ENCODE data around the gene UBE2V1. TPM values are rescaled to one million over a fixed set of nuclear protein-coding genes. Genes with fewer than 3 reads are reported as not detected.
A peak's percentile ranks its signal among the peaks of the same experiment; 100 is the strongest.
"Not testable (repeated sequence)": the region's sequence is repeated elsewhere in the genome, so short reads cannot be mapped to it uniquely, and the experiment has no call there.

UBE2V1 gene
- total and polyA plus RNA-seq, 2 donors (not counting 1 experiment from before 2014, with no cell fraction given): 69.2 to 158 TPM

GRCh38 chr20:50102551-50102950 lies 10.4 kb downstream of the UBE2V1 start:
- H3K27ac ChIP-seq (ENCODE audit: low read length in 2 of 2); H3K9me3 ChIP-seq (ENCODE audit: control extremely low read depth in 1 of 3, control insufficient read depth in 2 of 3, insufficient read depth in 1 of 3, low read length in 2 of 3); DNase-seq; H3K4me2 ChIP-seq (replicated peaks; ENCODE audit: low read depth, low read length, poor library complexity, severe bottlenecking); H2AFZ ChIP-seq (ENCODE audit: insufficient read depth, low read depth, low read length, poor library complexity, severe bottlenecking); intact Hi-C loops (cut with micrococcal nuclease); H3K4me3 ChIP-seq (ENCODE audit: control extremely low read depth in 1 of 5, extremely low read depth in 1 of 5, insufficient read depth in 1 of 5, low read depth in 2 of 5, low read length in 4 of 5); H3K27me3 Mint-ChIP-seq; POLR2A ChIA-PET; H3K27me3 ChIP-seq (replicated peaks in 1 of 4; ENCODE audit: control extremely low read depth in 1 of 4, control insufficient read depth in 3 of 4, insufficient read depth in 4 of 4, low read length in 3 of 4); ATAC-seq (ENCODE audit: low read depth); H3K9me3 Mint-ChIP-seq (ENCODE audit: insufficient read depth); H3K27ac Mint-ChIP-seq; H3K9ac ChIP-seq (ENCODE audit: low read length): not testable (repeated sequence)
- H3K4me1 ChIP-seq (ENCODE audit: control insufficient read depth in 2 of 2, insufficient read depth in 2 of 2, low read length in 2 of 2): peaks cover 10 to 20% of the 10 kb centered on the region in 2 donors
- WGBS (ENCODE audit: insufficient coverage): 99% methylated on average over 10 of the region's 14 CpGs
- CTCF ChIA-PET: interaction anchor here (1.9 kb wide), 1 partner anchor 31 kb away, joined by 7 read pairs; no protein-coding TSS in a partner anchor
- peaks cover 92% of the 10 kb centered on the region for H4K20me1 ChIP-seq (ENCODE audit: control insufficient read depth, insufficient read depth, low read length, poor library complexity, severe bottlenecking)
- H3K36me3 ChIP-seq (replicated peaks in 1 of 2; ENCODE audit: control extremely low read depth in 1 of 2, control insufficient read depth in 1 of 2, extremely low read depth in 1 of 2, insufficient read depth in 2 of 2, low read length in 1 of 2): peaks cover 1 to 16% of the 10 kb centered on the region in 2 experiments
- peaks cover 53% of the 10 kb centered on the region for H3K4me1 Mint-ChIP-seq
- peaks cover 100% of the 10 kb centered on the region for H3K79me2 ChIP-seq (ENCODE audit: control insufficient read depth, insufficient read depth, low read length)
- H3K4me3 Mint-ChIP-seq: peak overlapping the region; percentile 1

GRCh38 chr20:50101887-50102286 lies 11.1 kb downstream of the UBE2V1 start:
- Mint-ChIP-seq H3K27me3 (no peaks in the 10 kb centered on the region), H3K9me3 (ENCODE audit: insufficient read depth) (no peaks in the 10 kb centered on the region), H3K4me3 (peak overlapping the region; percentile 16), H3K27ac (peak overlapping the region; percentile 1), H3K4me1 (peaks cover 47% of the 10 kb centered on the region)
- Histone ChIP-seq H3K36me3 (replicated peaks in 1 of 2; ENCODE audit: control extremely low read depth in 1 of 2, control insufficient read depth in 1 of 2, extremely low read depth in 1 of 2, insufficient read depth in 2 of 2, low read length in 1 of 2) (peaks cover 1 to 13% of the 10 kb centered on the region in 2 experiments), H3K4me2 (replicated peaks; ENCODE audit: low read depth, low read length, poor library complexity, severe bottlenecking) (no peak overlapping the region), H3K79me2 (ENCODE audit: control insufficient read depth, insufficient read depth, low read length) (peaks cover 100% of the 10 kb centered on the region), H3K4me3 (ENCODE audit: control extremely low read depth in 1 of 5, extremely low read depth in 1 of 5, insufficient read depth in 1 of 5, low read depth in 2 of 5, low read length in 4 of 5) (no peak overlapping the region), H3K9me3 (ENCODE audit: control extremely low read depth in 1 of 3, control insufficient read depth in 2 of 3, insufficient read depth in 1 of 3, low read length in 2 of 3) (no peaks in the 10 kb centered on the region), H3K27me3 (replicated peaks in 1 of 4; ENCODE audit: control extremely low read depth in 1 of 4, control insufficient read depth in 3 of 4, insufficient read depth in 4 of 4, low read length in 3 of 4) (no peaks in the 10 kb centered on the region), H2AFZ (ENCODE audit: insufficient read depth, low read depth, low read length, poor library complexity, severe bottlenecking) (no peak overlapping the region), H3K4me1 (ENCODE audit: control insufficient read depth in 2 of 2, insufficient read depth in 2 of 2, low read length in 2 of 2) (peaks cover 10 to 14% of the 10 kb centered on the region in 2 donors), H3K9ac (ENCODE audit: low read length) (no peak overlapping the region), H4K20me1 (ENCODE audit: control insufficient read depth, insufficient read depth, low read length, poor library complexity, severe bottlenecking) (peaks cover 92% of the 10 kb centered on the region), H3K27ac (ENCODE audit: low read length in 2 of 2) (peak overlapping the region in 1 of 2 donors; percentile 48)
- no peak for TF ChIP-seq EZH2 (IDR thresholded peaks at IDR 0.05; ENCODE audit: borderline replicate concordance, insufficient read depth, low read depth, low read length, poor library complexity, severe bottlenecking)
- TF ChIP-seq, protein P1, sequence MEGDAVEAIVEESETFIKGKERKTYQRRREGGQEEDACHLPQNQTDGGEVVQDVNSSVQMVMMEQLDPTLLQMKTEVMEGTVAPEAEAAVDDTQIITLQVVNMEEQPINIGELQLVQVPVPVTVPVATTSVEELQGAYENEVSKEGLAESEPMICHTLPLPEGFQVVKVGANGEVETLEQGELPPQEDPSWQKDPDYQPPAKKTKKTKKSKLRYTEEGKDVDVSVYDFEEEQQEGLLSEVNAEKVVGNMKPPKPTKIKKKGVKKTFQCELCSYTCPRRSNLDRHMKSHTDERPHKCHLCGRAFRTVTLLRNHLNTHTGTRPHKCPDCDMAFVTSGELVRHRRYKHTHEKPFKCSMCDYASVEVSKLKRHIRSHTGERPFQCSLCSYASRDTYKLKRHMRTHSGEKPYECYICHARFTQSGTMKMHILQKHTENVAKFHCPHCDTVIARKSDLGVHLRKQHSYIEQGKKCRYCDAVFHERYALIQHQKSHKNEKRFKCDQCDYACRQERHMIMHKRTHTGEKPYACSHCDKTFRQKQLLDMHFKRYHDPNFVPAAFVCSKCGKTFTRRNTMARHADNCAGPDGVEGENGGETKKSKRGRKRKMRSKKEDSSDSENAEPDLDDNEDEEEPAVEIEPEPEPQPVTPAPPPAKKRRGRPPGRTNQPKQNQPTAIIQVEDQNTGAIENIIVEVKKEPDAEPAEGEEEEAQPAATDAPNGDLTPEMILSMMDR (IDR thresholded peaks at IDR 0.05): no peak
- intact Hi-C loops (cut with micrococcal nuclease): no loop called here
- POLR2A ChIA-PET: interaction anchor here (0.6 kb wide), 1 partner anchor 105 kb away, joined by 4 read pairs; no protein-coding TSS in a partner anchor
- CTCF ChIA-PET: no interaction called here
- peak; percentile 36 for ATAC-seq (ENCODE audit: low read depth)
- WGBS (ENCODE audit: insufficient coverage): 80% methylated on average over 1 of the region's 4 CpGs
- no peak for DNase-seq
